ENCODE results near the gene WDR33.
"Not testable (repeated sequence)": the region's sequence is repeated elsewhere in the genome, so short reads cannot be mapped to it uniquely, and the experiment has no call there.

Gene WDR33

GRCh38 chr2:127810156-127810618 is 784 bp downstream of the WDR33 start:
- no peak for DNase-seq (ENCODE audit: low read depth, low spot score)

- DNase-seq (ENCODE audit: low read depth, low spot score), result no peak
Observed at GRCh38 chr2:127807678-127808353, 3.2 kb downstream of the WDR33 start.

GRCh38 chr2:127806860-127807259 is 4.1 kb downstream of the WDR33 start:
- not testable (repeated sequence) for DNase-seq (ENCODE audit: low read depth, low spot score)

GRCh38 chr2:127805491-127805890 is 5.5 kb downstream of the WDR33 start:
- no peak for DNase-seq (ENCODE audit: low read depth, low spot score)

DNA sequence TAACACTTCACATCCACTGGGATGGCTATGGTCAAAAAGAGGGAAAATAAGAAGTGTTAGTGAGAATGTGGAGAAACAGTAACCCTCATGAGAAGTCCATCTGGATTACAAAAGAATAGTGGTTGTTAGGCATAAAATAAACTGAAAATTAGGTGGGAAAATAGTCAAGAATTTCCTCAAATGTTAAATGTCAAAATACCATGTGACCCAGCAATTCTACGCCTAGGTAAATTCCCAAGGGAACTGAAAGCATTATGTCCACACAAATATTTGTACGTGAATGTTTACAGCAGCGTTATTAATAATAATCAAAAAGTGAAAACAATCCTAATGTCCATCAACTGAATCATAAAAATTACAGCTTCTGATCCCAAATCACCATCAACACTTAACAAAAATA is 11.0 kb downstream of the WDR33 start:
- no peak for DNase-seq (ENCODE audit: low read depth, low spot score)

DNA sequence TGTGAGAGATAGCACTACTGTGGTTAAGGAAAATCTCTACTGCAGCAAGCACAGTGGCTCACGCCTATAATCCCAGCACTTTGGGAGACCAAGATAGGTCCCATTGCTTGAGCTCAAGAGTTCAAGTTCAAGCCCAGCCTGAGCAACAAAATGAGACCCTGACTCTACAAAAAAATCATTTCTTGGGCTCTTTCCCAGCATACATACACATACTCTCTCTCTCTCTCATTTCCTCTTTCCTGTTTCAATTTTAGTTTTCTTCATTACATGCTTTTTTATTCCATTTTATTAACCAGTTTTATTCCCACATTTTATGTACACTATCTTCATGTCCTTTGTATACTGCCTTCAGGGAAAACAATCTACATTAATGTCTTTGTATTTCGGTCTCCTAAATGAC is 14.6 kb downstream of the WDR33 start:
- no peak for DNase-seq (ENCODE audit: low read depth, low spot score)

- DNase-seq (ENCODE audit: low read depth, low spot score), result not testable (repeated sequence)
Observed at GRCh38 chr2:127794901-127795300, 16.1 kb downstream of the WDR33 start.

DNA sequence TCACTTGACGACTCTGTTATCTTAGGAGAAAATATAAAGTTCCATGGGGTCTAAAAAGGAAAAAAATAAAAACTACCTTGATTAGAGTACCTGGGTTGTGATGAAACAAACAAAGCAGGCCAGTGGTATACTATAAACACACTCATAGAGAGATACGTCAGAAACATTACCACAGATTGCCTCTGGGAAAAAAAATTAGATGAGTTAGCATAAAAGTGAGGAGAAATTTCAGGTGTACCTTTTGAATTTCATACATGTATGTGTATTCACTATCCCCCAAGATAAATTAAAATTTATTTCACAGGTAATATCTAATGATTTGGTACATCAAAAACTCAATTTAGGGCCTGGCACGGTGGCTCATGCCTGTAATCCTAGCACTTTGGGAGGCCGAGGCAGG is 18.2 kb downstream of the WDR33 start:
- DNase-seq (ENCODE audit: low read depth, low spot score), result no peak

DNA sequence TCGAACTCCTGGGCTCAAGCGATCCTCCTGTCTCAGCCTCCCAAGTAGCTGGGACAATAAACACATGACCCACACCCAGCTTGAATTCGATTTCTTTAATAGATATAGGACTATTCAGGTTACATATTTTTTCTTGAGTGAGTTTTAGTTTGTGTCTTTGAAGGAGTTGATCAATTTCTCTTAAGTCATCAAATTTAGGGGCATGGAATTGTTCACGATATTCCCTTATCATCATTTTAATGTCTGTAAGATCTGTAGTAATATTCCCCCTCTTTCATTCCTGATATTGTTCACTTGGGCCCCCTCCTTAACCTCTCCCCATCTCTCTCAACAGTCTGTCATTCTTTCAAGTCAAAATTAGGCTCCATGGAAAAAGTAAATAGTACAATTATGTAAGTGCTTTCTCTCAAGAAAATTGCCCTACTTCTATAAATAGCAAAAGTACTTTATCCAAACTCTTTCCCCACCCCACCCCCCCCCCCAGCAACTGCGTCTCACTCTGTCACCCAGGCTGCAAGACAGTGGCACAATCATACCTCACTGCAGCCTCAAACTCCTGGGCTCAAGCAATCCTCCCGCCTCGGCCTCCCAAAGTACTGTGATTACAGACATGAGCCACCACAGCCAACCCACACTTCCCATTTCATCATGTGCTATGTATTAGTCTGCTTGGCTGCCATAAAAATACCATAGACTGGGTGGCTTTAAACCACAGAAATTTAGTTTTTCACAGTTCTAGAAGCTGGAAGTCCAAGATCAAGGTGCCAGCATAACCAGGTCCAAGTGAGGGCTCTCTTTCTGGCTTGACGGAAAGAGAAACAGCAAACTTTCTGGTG is 20.1 kb downstream of the WDR33 start:
- DNase-seq (ENCODE audit: low read depth, low spot score), result no peak

GRCh38 chr2:127786048-127786809 is 24.7 kb downstream of the WDR33 start:
- DNase-seq (ENCODE audit: low read depth, low spot score), result no peak

- no peak for DNase-seq (ENCODE audit: low read depth, low spot score)
Observed at GRCh38 chr2:127784965-127785518, 25.9 kb downstream of the WDR33 start.

DNA sequence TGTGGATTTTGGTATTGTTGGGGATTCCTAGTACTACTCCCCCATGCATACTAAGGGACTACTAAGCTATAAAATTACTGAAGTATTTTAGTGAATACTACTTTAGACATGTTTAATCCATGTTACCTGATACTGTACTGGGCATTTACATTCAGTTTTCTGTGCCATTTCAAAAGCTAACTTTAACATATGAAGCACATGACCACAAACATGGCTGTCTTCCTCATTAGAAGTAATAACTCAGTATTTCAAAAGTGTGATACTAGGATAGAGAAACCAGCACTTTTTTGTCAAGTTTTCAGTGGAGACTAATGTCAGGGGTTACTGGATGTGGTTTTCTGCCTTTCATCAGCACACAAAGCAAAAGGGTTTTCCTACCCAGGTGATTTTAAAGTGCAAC is 27.9 kb downstream of the WDR33 start:
- no peak for DNase-seq (ENCODE audit: low read depth, low spot score)

DNA sequence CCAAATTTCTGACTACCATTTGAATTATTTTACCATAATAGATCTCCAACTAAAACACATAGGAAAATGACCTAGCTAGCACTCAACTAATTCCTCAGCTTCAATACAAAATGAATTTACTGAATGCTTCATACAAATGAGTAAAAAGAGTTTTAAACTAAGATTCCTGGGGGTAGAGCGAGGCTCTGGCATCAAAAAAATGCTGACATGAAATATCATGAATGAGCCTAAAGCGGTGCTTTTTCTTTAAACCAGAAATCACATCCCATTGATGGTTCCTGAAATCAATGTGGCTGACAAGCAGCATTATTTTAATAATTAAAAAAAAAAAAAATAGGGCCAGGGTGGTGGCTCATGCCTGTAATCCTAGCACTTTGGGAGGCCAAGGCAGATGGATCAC is 32.1 kb downstream of the WDR33 start:
- DNase-seq (ENCODE audit: low read depth, low spot score), result no peak

DNA sequence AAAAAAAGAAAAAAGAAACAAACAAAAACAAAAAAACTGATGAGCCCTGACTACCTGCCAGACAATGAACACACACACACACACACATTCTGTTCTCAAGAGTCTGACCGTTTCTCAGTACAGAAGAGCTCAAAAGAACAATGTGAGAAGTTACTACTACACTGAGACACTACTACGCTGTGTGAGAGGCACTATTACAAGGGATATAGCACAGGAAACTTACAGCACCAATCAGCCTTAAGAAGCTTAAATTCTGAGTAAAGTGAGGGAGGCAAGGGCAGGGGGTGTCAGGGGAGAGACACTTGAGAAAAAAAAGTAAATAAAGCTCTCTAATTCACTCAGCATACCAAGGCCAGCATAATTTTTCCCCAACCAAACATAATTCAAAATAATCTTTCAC is 32.5 kb downstream of the WDR33 start:
- no peak for DNase-seq (ENCODE audit: low read depth, low spot score)

GRCh38 chr2:127776122-127776780 is 34.7 kb downstream of the WDR33 start:
- no peak for DNase-seq (ENCODE audit: low read depth, low spot score)

DNA sequence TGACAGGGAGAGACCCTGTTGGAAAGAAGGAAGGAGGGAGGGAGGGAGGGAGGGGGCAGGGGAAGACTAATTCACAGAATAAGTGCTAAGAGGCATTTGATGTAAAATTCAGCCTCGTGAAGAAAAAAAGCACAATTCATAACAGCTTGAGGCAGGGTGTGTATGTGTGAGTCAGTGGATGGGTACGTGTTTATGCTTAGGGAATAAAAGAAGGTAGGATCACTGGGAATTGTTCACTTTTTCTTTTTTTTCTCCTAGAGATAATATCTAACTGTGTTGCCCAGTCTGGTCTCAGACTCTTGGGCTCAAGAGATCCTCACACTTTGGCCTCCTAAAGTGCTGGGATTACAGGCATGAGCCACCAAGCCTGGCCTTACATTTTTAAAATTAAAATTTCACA is 39.2 kb downstream of the WDR33 start:
- no peak for DNase-seq (ENCODE audit: low read depth, low spot score)

DNA sequence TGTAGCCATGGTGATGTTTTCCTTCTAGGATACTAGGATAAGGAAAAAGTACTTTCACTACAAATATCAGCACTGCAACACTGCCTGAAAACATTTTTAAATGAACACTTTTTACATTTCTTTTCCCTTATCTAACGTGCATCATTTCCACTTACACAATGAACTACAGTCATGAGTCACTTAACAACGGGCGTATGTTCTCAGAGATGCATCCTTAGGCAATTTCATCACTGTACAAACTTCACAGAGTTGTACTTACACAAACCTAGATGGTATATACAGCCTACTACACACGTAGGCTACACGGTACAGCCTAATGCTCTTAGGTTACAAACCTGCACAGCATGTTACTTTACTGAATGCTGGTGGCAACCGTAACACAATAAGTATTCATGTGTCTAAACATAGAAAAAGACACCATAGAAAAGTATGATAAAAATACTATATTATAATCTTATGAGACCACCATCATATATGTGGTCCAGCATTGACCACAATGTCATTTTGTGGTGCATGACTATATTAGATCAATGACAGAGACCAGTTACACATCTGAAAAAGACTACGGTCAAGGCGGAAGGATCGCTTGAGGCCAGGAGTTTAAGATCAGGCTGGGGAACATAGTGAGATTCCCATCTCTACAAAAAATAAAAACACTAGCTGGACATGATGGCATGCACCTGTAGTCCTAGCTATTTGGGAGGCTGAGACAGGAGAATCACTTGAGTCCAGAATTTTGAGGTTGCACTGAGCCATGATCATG is 39.8 kb downstream of the WDR33 start:
- no peak for DNase-seq (ENCODE audit: low read depth, low spot score)

DNA sequence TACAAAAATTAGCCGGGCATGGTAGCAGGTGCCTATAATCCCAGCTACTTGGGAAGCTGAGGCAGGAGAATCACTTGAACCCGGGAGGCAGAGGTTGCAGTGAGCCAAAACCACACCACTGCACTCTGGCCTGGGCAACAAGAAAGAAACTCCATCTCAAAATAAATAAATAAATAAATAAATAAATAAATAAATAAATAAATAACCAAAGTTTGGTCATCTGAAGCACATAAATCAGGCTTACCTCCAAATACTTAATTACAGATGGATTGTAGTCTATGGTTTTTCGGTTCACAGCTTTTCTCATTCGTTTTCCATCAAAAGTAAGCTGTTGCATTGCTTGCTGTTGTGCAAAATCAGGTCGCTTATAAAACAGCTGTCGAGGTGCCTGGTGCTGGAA is 40.4 kb downstream of the WDR33 start:
- DNase-seq (ENCODE audit: low read depth, low spot score), result not testable (repeated sequence)

- no peak for DNase-seq (ENCODE audit: low read depth, low spot score)
Observed at GRCh38 chr2:127769587-127769986, 41.4 kb downstream of the WDR33 start.

DNA sequence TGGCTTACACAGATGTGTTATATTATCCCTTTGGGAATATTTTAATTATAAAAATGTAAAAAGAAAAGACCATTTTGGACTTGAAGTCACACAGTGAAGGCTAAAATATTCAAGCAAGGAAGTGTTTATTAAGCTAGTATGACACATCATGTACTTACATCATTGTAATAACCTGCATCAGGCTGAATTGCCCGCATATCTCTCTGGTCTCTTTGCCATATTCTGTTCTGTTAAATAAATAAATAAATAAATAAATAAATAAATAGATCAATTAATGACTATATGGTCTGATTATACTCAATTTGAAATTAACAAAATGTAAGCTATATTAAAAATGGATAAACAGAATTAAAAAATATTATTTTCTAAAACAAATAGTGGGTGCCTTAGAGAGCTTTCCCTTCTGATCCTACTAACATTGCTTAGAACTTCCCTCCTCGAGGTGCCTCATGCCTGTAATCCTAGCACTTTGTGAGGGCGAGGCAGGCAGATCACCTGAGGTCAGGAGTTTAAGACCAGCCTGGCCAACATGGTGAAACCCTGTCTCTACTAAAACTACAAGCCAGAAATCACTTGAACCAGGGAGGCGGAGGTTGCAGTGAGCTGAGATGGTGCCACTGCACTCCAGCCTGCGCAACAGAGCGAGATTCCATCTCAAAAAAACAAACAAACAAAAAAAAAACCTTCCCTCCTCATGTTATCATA is 42.0 kb downstream of the WDR33 start:
- no peak for DNase-seq (ENCODE audit: low read depth, low spot score)

Data from iPS DF 19.7 (cell line).